Glomerular endothelial cell (primary cell): ENCODE measurements around the gene ARHGAP44. TPM values are rescaled to one million over a fixed set of nuclear protein-coding genes. Genes with fewer than 3 reads are reported as not detected.

Experiments used
- total RNA-seq: library from RNA; depleted of rRNA; stranded (reverse); fragments of >200 nt; gene quantifications from 2 replicates; pipeline ENCODE4 v1.2.3, GENCODE V29; 2015

The ARHGAP44 gene
- total RNA-seq, 1 donor from 2014 or later: 1.4 TPM

Other genes starting within 250 kb of the ARHGAP44 start
- 2.0 and 8.2 TPM in 2 replicates for gene MYOCD, start 123.6 kb upstream of the ARHGAP44 start, total RNA-seq
- gene ELAC2, start 228.5 kb downstream of the ARHGAP44 start, total RNA-seq: 82.7 and 88.1 TPM in 2 replicates